ENCODE measurements around the gene ST14.

The ST14 gene

DNA sequence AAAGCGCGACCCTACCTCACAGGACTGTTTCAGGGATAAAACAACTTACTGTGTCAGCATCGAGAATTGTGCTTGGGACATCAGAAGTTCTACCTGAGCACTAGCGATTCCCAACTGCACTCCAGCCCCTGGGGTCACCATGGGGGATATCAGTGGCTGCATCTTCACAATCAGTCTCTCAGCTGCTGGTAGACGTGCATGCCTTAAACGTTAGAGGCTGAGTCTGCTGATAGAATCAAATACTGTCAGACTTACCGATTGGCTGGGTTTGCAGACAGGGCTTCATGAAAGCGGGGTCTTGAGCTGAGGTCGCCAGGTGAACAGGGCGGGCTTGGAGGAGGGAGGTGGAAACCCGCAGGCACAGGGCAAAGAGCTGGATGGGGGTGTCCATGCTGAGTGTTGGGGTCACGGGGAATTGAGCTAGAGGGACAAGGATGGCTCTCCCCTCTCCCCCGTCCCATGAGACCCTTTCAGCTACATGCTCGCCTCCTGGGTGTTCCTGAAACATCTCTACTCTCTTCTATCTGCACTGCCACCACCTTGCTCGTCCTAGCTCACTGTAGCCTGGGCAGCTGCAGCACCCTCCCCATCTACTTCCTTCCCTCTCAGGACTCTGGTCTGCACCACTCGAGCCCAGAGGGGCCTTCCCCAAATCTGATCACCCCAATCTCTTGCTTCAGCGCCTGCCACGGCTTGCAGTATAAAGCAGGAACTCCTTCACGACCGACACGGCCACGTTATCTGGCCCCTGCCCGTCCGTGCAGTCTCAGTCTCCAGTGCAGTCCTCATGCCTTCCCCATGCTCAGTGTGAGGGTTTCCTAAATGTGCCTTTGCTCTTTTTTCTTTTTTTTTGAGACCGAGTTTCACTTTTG, 43.5 kb downstream of the ST14 start:
- no peak overlapping the region for H3K27ac Mint-ChIP-seq
- no peaks in the 10 kb centered on the region for H3K4me1 Mint-ChIP-seq
- no peaks in the 10 kb centered on the region for H3K27me3 Mint-ChIP-seq

DNA sequence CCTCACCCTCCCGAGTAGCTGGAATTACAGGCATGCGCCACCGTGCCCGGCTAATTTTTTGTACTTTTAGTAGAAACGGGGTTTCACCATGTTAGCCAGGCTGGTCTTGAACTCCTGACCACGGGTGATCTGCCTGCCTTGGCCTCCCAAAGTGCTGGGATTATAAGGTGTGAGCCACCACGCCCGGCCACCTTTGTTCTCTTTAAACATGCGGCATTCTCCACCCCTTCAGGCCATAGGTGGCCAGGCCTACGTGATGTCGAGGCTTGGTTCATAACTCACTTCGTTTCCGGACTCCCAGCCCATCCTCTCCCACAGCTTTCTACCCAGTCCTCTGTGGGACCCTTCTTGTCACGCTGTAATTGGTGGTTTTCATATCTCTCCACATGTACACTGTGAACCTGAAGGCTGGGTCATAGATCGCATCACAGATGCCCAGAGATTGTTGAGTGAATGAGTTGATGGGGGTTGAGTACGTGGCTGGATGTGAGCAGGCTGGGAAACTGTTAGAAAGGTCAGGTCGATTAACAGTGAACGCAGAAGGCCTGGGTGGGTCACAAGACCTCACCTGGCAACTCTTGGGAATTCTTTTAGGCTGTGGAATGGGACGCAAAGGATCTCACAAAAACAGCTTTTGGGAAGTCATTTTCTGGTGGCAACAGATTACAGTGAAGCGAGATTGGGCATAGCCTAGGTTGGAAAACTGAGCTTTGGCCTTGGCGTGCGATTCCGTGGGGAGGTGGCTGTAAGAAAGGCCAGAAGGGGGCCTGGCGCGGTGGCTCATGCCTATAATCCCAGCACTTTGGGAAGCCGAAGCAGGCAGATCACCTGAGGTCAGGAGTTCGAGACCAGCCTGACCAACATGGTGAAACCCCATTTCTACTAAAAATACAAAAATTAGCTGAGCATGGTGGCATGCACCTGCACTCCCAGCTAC, 44.5 kb downstream of the ST14 start:
- no peak overlapping the region for H3K4me3 Mint-ChIP-seq
- no peaks in the 10 kb centered on the region for H3K36me3 Mint-ChIP-seq
- no peaks in the 10 kb centered on the region for H3K27me3 Mint-ChIP-seq
- H3K4me1 Mint-ChIP-seq = no peaks in the 10 kb centered on the region
- no peak overlapping the region for H3K27ac Mint-ChIP-seq
- H3K9me3 Mint-ChIP-seq = no peaks in the 10 kb centered on the region

More for the DNA sequence above, 43.5 kb downstream of the ST14 start:
- Mint-ChIP-seq H3K4me3 (no peak overlapping the region), H3K36me3 (no peaks in the 10 kb centered on the region), H3K9me3 (no peaks in the 10 kb centered on the region)

DNA sequence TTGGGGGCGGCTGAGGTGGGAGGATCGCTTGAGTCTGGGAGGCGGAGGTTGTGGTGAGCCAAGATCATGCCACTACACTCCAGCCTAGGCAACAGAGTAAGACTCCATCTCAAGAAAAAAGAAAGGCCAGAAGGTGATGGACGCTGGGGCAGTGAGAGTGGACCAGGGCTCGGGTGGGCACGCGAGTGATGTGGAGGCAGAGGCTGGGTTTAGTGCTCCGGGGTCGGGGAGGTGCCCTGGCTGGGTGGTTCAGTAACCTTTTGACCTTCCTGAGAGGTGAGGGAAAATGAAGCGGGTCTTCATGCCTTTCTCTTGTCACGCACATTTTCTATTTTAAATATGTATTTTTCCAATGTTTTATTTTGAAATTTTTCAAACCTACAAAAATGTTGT, 45.1 kb downstream of the ST14 start:
- H3K27ac Mint-ChIP-seq = no peak overlapping the region
- no peaks in the 10 kb centered on the region for H3K36me3 Mint-ChIP-seq
- H3K4me3 Mint-ChIP-seq = no peak overlapping the region

DNA sequence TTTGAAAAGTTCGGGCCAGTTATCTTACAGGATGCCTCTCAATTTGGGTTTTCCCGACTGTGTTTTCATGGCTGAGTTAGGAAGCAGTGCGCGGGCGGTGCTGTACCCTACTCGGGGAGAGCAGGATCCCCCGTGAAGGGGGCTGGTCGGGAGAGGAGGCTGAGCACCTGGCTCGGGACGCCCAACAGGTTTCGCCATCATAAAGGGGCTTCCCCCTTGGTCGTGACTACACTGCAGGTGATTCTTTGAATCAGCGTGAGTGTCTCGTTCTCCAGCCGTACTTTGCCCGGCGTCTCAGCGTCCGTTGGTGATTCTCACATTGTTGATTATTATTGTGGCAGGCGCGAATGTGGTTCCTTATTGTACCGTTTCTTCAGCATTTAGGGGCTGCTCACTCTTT, 46.6 kb downstream of the ST14 start:
- Mint-ChIP-seq H3K27me3 (no peaks in the 10 kb centered on the region), H3K4me3 (no peak overlapping the region), H3K9me3 (no peaks in the 10 kb centered on the region), H3K27ac (no peak overlapping the region), H3K4me1 (no peaks in the 10 kb centered on the region), H3K36me3 (no peaks in the 10 kb centered on the region)

More for the DNA sequence above, 45.1 kb downstream of the ST14 start:
- Mint-ChIP-seq H3K4me1 (no peaks in the 10 kb centered on the region), H3K9me3 (no peaks in the 10 kb centered on the region), H3K27me3 (no peaks in the 10 kb centered on the region)

DNA sequence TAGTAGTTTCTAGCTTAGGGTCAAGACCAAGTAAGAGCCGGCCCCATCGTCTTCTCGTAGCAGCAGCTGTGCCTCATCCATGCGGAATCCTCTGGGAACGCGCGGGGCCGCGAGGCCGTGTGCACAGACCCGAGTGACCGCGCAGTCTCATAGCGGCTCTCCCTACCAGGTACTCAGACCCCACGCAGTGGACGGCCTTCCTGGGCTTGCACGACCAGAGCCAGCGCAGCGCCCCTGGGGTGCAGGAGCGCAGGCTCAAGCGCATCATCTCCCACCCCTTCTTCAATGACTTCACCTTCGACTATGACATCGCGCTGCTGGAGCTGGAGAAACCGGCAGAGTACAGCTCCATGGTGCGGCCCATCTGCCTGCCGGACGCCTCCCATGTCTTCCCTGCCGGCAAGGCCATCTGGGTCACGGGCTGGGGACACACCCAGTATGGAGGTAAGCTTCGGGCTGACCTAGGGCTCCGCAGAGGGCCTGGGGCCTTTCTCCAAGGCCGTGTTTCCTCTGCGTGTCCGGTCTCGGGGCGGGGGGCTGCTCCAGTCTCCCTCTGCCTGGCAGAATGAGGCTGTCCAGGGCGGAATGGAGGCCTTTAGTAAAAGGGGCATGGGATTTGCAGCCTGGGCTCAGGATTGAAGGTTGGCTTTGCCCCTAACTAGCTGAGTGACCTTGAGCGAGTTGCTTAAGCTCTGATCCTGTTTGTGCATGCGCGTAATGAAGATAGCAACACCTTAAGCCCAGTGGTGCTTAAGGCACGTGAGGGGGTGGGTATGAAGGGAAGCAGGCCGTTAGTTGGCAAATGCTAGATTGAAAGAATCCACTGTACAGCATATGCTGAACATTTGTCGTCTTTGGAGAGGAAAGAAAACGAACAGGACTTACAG, 48.9 kb downstream of the ST14 start:
- Mint-ChIP-seq H3K4me1 (no peaks in the 10 kb centered on the region), H3K27me3 (no peaks in the 10 kb centered on the region), H3K36me3 (no peaks in the 10 kb centered on the region), H3K4me3 (no peak overlapping the region), H3K9me3 (no peaks in the 10 kb centered on the region), H3K27ac (no peak overlapping the region)

DNA sequence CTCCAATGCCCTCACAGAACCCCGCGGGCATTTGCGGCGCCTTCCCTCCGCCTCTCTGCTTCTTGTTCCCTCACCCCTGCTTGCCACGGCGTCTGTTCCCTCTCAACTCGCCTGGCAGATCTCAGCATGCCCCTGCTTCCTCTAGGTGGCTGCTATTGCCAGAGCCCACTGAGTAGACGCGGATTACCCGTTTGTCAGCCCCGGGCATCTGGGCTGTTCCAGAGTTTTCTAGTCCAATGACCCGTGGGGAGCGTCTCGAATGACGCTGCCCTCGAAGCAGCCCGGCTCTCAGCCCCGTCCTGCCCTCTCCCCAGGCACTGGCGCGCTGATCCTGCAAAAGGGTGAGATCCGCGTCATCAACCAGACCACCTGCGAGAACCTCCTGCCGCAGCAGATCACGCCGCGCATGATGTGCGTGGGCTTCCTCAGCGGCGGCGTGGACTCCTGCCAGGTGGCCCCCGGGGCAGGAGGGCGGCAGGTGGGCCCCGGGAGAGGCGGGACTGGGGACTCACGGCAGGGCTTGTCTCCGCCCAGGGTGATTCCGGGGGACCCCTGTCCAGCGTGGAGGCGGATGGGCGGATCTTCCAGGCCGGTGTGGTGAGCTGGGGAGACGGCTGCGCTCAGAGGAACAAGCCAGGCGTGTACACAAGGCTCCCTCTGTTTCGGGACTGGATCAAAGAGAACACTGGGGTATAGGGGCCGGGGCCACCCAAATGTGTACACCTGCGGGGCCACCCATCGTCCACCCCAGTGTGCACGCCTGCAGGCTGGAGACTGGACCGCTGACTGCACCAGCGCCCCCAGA, 49.7 kb downstream of the ST14 start:
- no peaks in the 10 kb centered on the region for H3K9me3 Mint-ChIP-seq
- no peak overlapping the region for H3K4me3 Mint-ChIP-seq

DNA sequence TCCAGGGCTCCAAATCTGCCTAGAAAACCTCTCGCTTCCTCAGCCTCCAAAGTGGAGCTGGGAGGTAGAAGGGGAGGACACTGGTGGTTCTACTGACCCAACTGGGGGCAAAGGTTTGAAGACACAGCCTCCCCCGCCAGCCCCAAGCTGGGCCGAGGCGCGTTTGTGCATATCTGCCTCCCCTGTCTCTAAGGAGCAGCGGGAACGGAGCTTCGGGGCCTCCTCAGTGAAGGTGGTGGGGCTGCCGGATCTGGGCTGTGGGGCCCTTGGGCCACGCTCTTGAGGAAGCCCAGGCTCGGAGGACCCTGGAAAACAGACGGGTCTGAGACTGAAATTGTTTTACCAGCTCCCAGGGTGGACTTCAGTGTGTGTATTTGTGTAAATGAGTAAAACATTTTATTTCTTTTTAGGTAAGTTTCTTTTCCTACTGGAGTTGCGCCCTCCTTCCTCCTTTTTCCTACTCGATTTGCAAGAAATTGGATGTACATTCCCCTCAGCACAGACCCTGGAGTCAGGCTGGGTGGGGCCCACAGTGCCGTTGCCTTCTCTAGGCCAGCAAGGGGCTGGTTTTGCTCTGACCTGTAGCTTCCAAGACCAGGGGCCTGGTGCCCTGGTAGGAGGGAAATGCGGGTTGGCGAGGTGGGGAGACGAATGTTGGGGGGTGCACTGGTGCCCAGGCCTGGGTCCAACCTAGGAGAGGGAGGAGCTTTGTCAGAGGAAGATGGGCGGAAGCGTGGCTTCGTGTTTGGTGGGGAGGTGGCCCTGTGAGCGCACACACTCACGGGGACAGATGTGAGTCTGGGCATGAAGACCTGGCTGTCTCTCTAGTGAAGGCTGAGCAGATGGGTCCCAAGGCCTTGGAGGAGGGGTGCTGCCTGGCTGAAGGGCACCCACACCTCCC, 50.6 kb downstream of the ST14 start:
- H3K9me3 Mint-ChIP-seq = no peaks in the 10 kb centered on the region
- no peaks in the 10 kb centered on the region for H3K4me1 Mint-ChIP-seq
- H3K27ac Mint-ChIP-seq = no peak overlapping the region
- H3K36me3 Mint-ChIP-seq = no peaks in the 10 kb centered on the region
- H3K4me3 Mint-ChIP-seq = no peak overlapping the region
- H3K27me3 Mint-ChIP-seq = no peaks in the 10 kb centered on the region

More for the DNA sequence above, 49.7 kb downstream of the ST14 start:
- Mint-ChIP-seq H3K27ac (no peak overlapping the region), H3K36me3 (no peaks in the 10 kb centered on the region), H3K4me1 (no peaks in the 10 kb centered on the region), H3K27me3 (no peaks in the 10 kb centered on the region)

DNA sequence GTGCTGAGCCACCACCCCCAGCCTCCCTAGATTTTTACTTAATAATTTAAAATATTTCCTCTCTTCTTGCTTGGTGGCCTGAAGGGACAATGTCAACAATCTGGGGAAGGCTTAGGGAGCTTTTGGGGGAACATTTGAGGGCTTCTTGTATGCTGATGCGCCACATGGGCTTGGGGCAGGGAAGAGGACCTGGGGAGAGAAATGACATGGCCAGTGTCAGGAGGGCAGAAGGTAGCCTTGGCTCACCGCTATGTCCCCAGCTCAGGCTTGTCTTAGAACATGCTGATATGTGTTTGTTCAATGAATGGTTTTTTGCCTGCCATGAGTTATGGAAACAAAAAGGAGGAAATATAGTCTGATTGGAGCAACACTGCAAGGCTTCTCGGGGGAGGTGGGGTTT, 51.6 kb downstream of the ST14 start:
- Mint-ChIP-seq H3K9me3 (no peaks in the 10 kb centered on the region), H3K36me3 (no peaks in the 10 kb centered on the region), H3K27me3 (no peaks in the 10 kb centered on the region), H3K27ac (no peak overlapping the region), H3K4me1 (no peaks in the 10 kb centered on the region), H3K4me3 (no peak overlapping the region)

DNA sequence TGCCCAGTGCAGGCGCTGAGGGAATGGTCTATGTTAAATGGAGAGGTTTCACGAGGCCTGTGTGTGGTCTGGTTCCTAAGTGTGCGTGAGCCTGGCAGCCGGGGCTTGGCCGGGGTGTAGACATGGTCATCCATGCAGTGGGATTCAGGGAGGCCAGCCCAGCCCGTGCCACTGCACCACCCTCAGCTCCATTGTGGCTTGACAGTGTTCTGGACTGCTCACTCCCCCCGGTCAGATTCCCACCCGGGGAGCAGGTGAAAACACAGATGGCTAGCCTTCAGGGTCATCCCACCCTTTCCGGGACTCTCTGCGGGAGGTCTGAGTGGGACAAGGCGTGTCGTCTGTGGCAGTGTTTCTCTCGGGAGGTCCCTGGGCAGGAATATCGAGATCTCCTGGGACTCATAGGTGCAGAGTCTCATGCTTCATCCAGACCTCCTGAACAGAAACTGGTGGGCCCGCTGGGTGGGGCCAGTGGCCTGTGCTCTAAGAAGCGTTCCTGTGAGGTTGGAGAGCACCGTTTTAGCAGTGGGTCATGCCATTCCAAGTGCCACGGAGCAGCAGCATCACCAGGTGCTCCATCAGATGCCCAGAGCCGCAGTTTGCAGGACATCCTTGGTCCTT, 52.3 kb downstream of the ST14 start:
- Mint-ChIP-seq H3K27ac (no peak overlapping the region), H3K9me3 (no peaks in the 10 kb centered on the region), H3K27me3 (no peaks in the 10 kb centered on the region), H3K36me3 (no peaks in the 10 kb centered on the region), H3K4me1 (no peaks in the 10 kb centered on the region), H3K4me3 (no peak overlapping the region)

DNA sequence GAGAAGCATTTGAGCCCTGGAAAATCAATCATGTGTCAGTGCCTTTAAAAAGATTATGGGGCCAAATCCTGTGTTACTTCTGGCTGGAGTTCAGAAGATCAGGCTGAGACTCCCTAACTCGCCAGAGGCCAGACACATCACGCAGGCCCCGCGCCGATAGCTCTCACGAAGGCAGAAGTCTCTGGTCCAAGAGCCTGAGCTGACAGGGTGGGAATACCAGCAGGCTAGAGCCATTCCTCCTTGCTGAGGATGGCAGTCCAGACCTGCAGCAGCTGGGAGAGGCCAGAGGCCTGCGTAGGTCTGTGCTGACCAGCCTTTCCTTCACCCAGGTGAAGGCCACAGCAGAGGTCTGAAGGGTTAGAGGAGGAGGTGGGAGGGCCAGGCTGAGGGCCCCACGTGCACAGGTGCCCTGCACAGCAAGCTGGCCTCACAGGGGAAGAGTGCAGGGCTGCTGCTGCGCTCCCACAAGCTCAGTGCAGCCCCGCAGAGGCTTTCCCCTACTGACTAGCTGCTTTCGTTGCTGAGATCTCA, 52.9 kb downstream of the ST14 start:
- Mint-ChIP-seq H3K4me3 (no peak overlapping the region), H3K36me3 (no peaks in the 10 kb centered on the region), H3K27me3 (no peaks in the 10 kb centered on the region), H3K9me3 (no peaks in the 10 kb centered on the region), H3K27ac (no peak overlapping the region), H3K4me1 (no peaks in the 10 kb centered on the region)

DNA sequence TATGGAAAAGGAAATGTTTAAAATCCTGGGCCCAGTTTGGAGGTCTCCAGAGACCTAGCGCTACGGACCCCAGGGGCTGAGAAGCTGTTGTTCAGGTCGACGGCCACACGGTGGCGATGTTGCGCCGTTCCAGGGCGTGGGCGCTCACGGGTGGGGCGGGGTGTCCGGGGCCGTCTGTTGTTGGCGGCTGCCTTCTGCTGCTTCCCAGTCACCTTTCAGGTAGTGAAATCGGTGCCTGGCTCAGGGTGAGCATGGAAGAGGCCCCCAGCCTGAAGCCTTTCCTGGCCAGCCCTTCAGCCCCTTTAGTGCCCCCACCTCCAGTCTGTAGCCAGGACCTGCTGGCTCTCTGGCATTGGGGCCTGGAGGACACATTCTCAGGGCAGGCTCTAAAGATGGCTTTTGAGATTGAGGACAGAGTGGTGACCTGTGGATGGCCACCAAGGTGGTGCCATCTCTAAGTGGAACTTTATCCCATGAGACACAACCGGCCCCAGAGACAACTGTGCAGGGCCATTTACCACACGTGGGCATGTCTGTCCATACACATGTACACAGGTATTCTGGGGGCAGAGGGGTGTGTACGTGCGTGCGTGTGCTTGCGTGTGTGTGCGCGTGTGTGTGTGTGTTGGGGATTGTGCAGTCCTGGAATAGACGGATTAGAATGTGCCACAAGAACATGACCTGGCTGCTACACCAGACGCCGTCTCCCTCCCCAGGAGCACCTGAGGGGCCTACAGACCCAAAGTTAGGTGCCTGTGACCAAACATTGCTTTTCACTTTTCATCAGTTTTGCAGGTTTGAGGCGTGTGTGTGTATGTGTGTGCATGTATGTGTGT, 53.8 kb downstream of the ST14 start:
- no peak overlapping the region for H3K4me3 Mint-ChIP-seq
- H3K27me3 Mint-ChIP-seq = no peaks in the 10 kb centered on the region
- no peaks in the 10 kb centered on the region for H3K9me3 Mint-ChIP-seq
- H3K27ac Mint-ChIP-seq = no peak overlapping the region
- no peaks in the 10 kb centered on the region for H3K4me1 Mint-ChIP-seq
- no peaks in the 10 kb centered on the region for H3K36me3 Mint-ChIP-seq

DNA sequence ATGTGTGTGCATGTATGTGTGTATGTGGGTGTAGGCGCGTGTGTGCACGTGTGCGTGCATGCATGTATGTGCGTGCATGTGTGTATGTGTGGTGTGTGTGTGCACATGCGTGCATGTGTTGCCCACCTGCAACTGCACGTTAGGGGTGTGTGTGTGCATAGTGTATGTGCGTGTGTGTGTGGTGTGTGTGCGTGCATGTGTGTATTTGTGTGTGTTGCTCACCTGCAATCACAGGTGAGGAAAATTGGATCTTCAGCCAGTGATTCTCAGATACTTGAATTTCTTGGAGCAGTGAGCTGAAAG, 54.3 kb downstream of the ST14 start:
- Mint-ChIP-seq H3K27me3 (no peaks in the 10 kb centered on the region), H3K36me3 (no peaks in the 10 kb centered on the region), H3K4me1 (no peaks in the 10 kb centered on the region), H3K27ac (no peak overlapping the region), H3K9me3 (no peaks in the 10 kb centered on the region), H3K4me3 (no peak overlapping the region)

Data from activated naive CD4-positive, alpha-beta T cell treated with anti-CD3 and anti-CD28 coated beads, Interleukin-2, amount 50 U/mL, for 24 hours (primary cell).